ENCODE measurements around the gene LOC101059915.
"Not testable (repeated sequence)": the region's sequence is repeated elsewhere in the genome, so short reads cannot be mapped to it uniquely, and the experiment has no call there.

The LOC101059915 gene

GRCh38 chrX:71715551-71715950 is 48.2 kb downstream of the LOC101059915 start:
- CTCF ChIA-PET; H3K27ac ChIP-seq; DNase-seq (ENCODE audit: low spot score); POLR2A ChIA-PET (ENCODE audit: low non-redundant PET): not testable (repeated sequence)

- CTCF ChIA-PET; H3K27ac ChIP-seq; POLR2A ChIA-PET (ENCODE audit: low non-redundant PET); DNase-seq (ENCODE audit: low spot score): not testable (repeated sequence)
These were observed 49.0 kb downstream of the LOC101059915 start for GRCh38 chrX:71716323-71716722.

- DNase-seq (ENCODE audit: low spot score); H3K27ac ChIP-seq; CTCF ChIA-PET; POLR2A ChIA-PET (ENCODE audit: low non-redundant PET): not testable (repeated sequence)
These were observed 50.8 kb downstream of the LOC101059915 start, which contains the start of gene CXorf49 for GRCh38 chrX:71718185-71718584. Gene CXorf49 (minus strand): TSS chrX:71718285. CDS start chrX:71718151, 134 bp downstream.

- DNase-seq (ENCODE audit: low spot score); POLR2A ChIA-PET (ENCODE audit: low non-redundant PET); H3K27ac ChIP-seq; CTCF ChIA-PET: not testable (repeated sequence)
These were observed 51.8 kb downstream of the LOC101059915 start for GRCh38 chrX:71719195-71719594.

GRCh38 chrX:71720289-71720886 is 53.0 kb downstream of the LOC101059915 start:
- DNase-seq (ENCODE audit: low spot score); H3K27ac ChIP-seq; POLR2A ChIA-PET (ENCODE audit: low non-redundant PET); CTCF ChIA-PET: not testable (repeated sequence)

Measured in RWPE1 (cell line).